Stimulated activated naive CD8-positive, alpha-beta T cell treated with anti-CD3 and anti-CD28 coated beads, Interleukin-15, amount 100 ng/mL, for 72 hours (primary cell): ENCODE results near the gene BCL2L11.

ENCODE experiments used
- ATAC-seq: fragments of 150-1000 bp; cut with Tn5 transposase; 2 replicates; pipeline ENCODE4 v1.10.0; 2021; ENCODE audit warnings: mild to moderate bottlenecking, moderate library complexity
- DNase-seq, 2 donors: peaks; one replicate each; pipeline ENCODE4 v3.0.0; 2021 to 2022
- H3K27ac Mint-ChIP-seq, 2 donors: one replicate each; pipeline ENCODE4 v1.8.0; 2022; ENCODE audit warnings: mild to moderate bottlenecking in 2 of 2, mixed read lengths in 2 of 2, moderate library complexity in 2 of 2
- H3K27me3 Mint-ChIP-seq: one replicate; pipeline ENCODE4 v1.8.0; 2022; ENCODE audit warnings: mixed read lengths
- H3K4me1 Mint-ChIP-seq: one replicate; pipeline ENCODE4 v1.8.0; 2022; ENCODE audit warnings: mild to moderate bottlenecking, mixed read lengths
- H3K4me3 Mint-ChIP-seq, 2 donors: one replicate each; pipeline ENCODE4 v1.8.0; 2022; ENCODE audit warnings: mild to moderate bottlenecking in 2 of 2, mixed read lengths in 2 of 2, moderate library complexity in 1 of 2
- H3K9me3 Mint-ChIP-seq, 2 donors: one replicate each; pipeline ENCODE4 v1.8.0; 2022; ENCODE audit warnings: mixed read lengths in 2 of 2

Gene BCL2L11

GRCh38 chr2:111167076-111167862 lies 46.6 kb downstream of the BCL2L11 start:
- Mint-ChIP-seq H3K27me3 (peaks cover 34% of the 10 kb centered on the region), H3K9me3 (no peaks in the 10 kb centered on the region), H3K4me3 (no peak overlapping the region), H3K4me1 (peaks cover 45% of the 10 kb centered on the region), H3K27ac (no peak overlapping the region)
- no peak for ATAC-seq
- no peak for DNase-seq

- H3K27ac Mint-ChIP-seq: no peak overlapping the region
- peaks cover 34% of the 10 kb centered on the region for H3K27me3 Mint-ChIP-seq
- no peak for DNase-seq
- peaks cover 39% of the 10 kb centered on the region for H3K4me1 Mint-ChIP-seq
- ATAC-seq: no peak
- H3K9me3 Mint-ChIP-seq: no peaks in the 10 kb centered on the region
- peak overlapping the region in 1 of 2 donors; percentile 31 for H3K4me3 Mint-ChIP-seq
These were observed 47.1 kb downstream of the BCL2L11 start for GRCh38 chr2:111167863-111168162.

DNA sequence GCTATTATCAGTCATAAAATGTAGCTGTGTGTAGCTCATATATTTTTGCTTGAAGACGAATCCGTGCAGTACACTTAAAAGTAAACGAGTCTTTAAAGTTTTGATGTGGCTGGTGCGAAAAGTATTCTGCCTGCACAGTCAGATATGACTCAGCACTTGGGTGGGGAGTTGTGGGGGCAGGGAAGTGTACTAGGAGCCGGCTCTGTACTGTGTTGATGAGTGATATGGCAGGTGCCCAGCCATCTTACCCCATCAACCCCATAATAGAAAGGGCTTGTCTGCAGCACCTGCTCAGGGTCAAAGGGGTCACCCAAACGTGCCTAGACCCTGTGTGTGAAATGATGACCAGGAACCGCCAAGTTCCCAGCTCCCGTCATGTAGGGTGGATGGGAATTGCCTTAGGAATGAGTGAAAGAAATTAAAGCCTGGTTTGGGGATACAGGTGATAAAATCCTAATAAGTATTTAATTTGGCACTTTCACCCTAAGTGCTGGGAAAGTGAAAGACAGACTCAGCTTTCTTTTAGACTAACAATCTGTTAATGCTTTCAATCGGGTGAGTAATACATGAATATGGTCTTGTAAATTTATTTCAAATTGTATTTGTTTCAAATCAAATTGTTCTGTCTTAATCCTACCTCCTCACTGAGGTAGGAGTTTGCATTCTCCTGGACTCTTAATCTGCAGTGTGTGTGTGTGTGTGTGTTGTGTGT lies 48.0 kb downstream of the BCL2L11 start:
- Mint-ChIP-seq H3K27me3 (peaks cover 34% of the 10 kb centered on the region), H3K4me1 (peaks cover 32% of the 10 kb centered on the region), H3K27ac (no peak overlapping the region), H3K4me3 (no peak overlapping the region), H3K9me3 (no peaks in the 10 kb centered on the region)
- DNase-seq (peak; percentile 57 to 75), ATAC-seq (peak; percentile 96)

DNA sequence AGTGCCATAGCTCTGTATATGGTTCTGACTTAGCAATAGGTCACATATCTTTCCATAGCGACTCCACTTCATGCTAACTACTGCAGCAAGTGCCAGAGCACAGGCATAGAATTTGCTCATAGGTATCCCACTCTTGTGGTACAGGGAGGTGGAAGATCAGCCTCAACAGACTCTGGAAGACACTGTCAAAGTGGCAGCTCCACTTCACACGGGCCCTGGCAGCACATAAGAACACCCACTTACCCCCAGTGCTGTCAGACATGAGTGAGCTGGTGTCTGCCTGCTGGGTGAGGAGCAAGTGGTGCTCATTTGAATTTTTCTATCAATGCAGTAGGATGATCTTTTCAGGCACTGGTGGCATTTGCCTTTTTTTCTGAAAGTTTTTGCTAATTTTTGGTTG lies 48.6 kb downstream of the BCL2L11 start:
- peaks cover 36% of the 10 kb centered on the region for H3K27me3 Mint-ChIP-seq
- DNase-seq (no peak), ATAC-seq (no peak)
- H3K4me3 Mint-ChIP-seq: no peak overlapping the region
- H3K9me3 Mint-ChIP-seq: no peaks in the 10 kb centered on the region
- H3K27ac Mint-ChIP-seq: no peak overlapping the region
- H3K4me1 Mint-ChIP-seq: peaks cover 32% of the 10 kb centered on the region

DNA sequence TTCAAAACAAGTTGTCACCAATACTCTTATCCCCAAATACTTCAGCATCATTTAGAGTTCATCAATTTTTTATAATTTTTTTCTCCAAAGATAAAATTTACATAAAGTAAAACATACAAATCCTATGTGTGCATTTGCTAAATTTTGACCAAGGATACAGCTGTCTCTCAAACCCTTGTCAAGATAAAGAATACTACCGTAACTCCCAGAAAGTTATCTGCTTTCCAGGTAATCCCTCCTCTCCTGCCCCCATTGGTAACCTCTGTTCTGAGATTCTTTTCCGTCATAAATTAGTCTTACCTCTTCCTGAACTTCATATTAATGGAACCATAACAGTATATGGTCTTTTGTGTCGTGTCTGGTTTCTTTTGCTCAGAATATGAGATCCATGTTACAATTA lies 49.2 kb downstream of the BCL2L11 start:
- Mint-ChIP-seq H3K4me1 (peaks cover 32% of the 10 kb centered on the region), H3K4me3 (no peak overlapping the region), H3K27me3 (peaks cover 43% of the 10 kb centered on the region), H3K27ac (no peak overlapping the region), H3K9me3 (no peaks in the 10 kb centered on the region)
- no peak for DNase-seq
- ATAC-seq: no peak

GRCh38 chr2:111171337-111171930 lies 50.7 kb downstream of the BCL2L11 start:
- DNase-seq: no peak
- Mint-ChIP-seq H3K27ac (peak overlapping the region in 1 of 2 donors; percentile 36), H3K9me3 (no peaks in the 10 kb centered on the region), H3K4me1 (peaks cover 32% of the 10 kb centered on the region), H3K27me3 (peaks cover 58% of the 10 kb centered on the region), H3K4me3 (no peak overlapping the region)
- ATAC-seq: no peak

DNA sequence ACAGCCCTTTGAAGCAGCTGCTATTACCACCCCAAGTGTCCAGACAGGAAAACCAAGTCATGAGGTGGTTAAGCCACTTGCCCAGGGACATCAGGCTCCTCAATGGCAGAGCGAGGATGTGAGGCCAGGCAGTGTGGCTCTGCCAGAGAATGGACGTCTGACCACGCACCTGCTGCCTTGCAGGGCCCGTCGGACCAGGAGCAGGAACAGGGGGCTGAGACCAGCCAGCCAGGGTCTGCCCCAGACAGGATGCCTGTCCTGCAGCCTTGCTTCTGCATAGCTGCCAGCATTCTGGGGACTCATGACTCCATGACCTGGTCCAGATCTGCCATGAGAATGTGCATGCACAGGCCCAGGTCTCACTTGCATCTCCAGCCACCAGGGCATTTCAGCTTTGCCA lies 52.0 kb downstream of the BCL2L11 start:
- Mint-ChIP-seq H3K4me1 (peaks cover 25% of the 10 kb centered on the region), H3K27me3 (peaks cover 66% of the 10 kb centered on the region), H3K4me3 (no peak overlapping the region), H3K9me3 (no peaks in the 10 kb centered on the region), H3K27ac (no peak overlapping the region)
- DNase-seq (no peak), ATAC-seq (no peak)

- H3K9me3 Mint-ChIP-seq: no peaks in the 10 kb centered on the region
- no peak for DNase-seq
- H3K27ac Mint-ChIP-seq: peak overlapping the region in 1 of 2 donors; percentile 4
- peaks cover 72% of the 10 kb centered on the region for H3K27me3 Mint-ChIP-seq
- peaks cover 19% of the 10 kb centered on the region for H3K4me1 Mint-ChIP-seq
- no peak overlapping the region for H3K4me3 Mint-ChIP-seq
- no peak for ATAC-seq
These were observed 52.6 kb downstream of the BCL2L11 start for GRCh38 chr2:111173338-111173737.

DNA sequence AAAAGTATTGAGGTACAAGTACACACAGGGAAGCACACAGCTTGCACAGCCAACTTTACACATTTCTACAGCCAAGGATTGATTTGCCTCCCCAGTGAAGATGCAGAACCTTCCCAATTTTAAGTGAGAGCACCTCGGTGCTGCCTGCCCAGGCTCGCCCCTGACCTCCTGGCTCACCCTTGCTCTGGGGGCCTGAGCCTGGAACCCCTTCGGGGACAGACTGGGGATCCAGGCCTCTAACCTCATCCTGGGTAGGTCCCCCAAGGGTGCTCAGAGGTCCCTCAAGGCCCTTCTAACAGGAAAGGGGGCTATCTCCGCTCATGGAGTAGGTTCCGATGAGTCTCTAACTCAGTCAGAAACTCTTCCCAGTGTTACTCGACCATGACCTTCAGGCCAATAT lies 53.1 kb downstream of the BCL2L11 start:
- H3K4me3 Mint-ChIP-seq: no peak overlapping the region
- no peak for ATAC-seq
- no peaks in the 10 kb centered on the region for H3K9me3 Mint-ChIP-seq
- peaks cover 13% of the 10 kb centered on the region for H3K4me1 Mint-ChIP-seq
- no peak overlapping the region for H3K27ac Mint-ChIP-seq
- no peak for DNase-seq
- H3K27me3 Mint-ChIP-seq: peaks cover 70% of the 10 kb centered on the region

GRCh38 chr2:111175615-111176014 lies 54.9 kb downstream of the BCL2L11 start:
- Mint-ChIP-seq H3K9me3 (no peaks in the 10 kb centered on the region), H3K4me1 (peaks cover 7% of the 10 kb centered on the region), H3K27ac (no peak overlapping the region), H3K4me3 (no peak overlapping the region), H3K27me3 (peaks cover 54% of the 10 kb centered on the region)
- no peak for DNase-seq
- ATAC-seq: no peak

DNA sequence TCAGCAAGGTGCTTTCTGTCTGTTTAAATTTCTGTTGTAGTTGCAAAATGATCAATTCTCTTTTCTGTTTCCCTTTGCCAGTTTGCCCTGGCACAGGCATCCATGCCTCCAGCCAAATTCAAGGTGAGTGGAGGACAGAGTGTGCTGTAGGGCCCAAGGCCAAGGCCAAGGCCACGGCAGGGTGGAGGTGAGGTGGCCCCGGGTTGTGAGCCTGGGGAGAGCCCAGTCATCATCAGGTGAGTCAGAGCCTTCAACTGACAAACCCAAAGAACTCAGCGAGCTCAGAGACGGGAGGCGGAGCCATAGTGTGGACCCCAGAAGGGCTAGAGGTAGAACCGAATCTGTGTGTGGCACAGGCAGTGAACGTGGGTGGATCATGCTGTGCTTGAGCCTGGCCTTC lies 55.7 kb downstream of the BCL2L11 start:
- no peak for DNase-seq

GRCh38 chr2:111176867-111177266 lies 56.2 kb downstream of the BCL2L11 start:
- Mint-ChIP-seq H3K27me3 (peaks cover 42% of the 10 kb centered on the region), H3K27ac (no peak overlapping the region), H3K9me3 (no peaks in the 10 kb centered on the region), H3K4me1 (no peaks in the 10 kb centered on the region), H3K4me3 (no peak overlapping the region)
- DNase-seq (no peak), ATAC-seq (no peak)

More for the DNA sequence above, 55.7 kb downstream of the BCL2L11 start:
- H3K9me3 Mint-ChIP-seq: no peaks in the 10 kb centered on the region
- no peak overlapping the region for H3K27ac Mint-ChIP-seq
- peaks cover 47% of the 10 kb centered on the region for H3K27me3 Mint-ChIP-seq
- peaks cover 4% of the 10 kb centered on the region for H3K4me1 Mint-ChIP-seq
- ATAC-seq: no peak
- H3K4me3 Mint-ChIP-seq: no peak overlapping the region

GRCh38 chr2:111178296-111178695 lies 57.6 kb downstream of the BCL2L11 start:
- Mint-ChIP-seq H3K27ac (no peak overlapping the region), H3K27me3 (peaks cover 41% of the 10 kb centered on the region)

DNA sequence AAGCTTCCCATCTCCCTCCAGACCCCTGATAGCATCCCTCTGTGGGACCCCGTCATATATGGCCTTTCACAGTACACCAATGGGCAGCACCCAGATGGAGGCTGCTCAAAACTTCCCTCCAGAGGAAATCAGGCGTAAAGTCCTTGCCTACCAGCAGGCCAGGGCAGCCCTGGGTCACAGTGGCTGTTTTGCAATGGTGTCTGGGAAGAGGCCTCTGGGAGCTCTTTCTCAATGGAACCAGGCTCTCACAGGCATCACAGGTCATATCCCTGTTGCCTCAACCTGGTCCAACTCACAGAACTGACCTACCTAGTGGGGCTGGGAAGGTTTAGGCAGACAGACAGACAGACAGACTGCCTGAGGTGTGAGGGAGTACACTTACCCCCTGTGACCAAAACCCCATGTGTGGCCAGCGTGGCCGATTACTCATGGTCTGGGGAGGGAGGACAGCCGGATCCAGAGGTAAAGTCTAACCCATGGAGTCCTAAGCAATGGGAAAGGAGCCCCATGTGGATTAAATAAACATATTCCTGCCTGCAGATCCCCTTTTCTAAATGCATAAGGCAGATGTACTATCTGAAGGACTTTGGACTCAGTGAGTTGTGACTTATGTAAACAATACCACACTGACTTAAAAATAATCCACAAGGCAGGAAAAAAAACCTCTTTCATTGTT lies 58.2 kb downstream of the BCL2L11 start:
- ATAC-seq (no peak), DNase-seq (no peak)
- Mint-ChIP-seq H3K4me1 (no peaks in the 10 kb centered on the region), H3K9me3 (no peaks in the 10 kb centered on the region), H3K27ac (no peak overlapping the region), H3K4me3 (no peak overlapping the region), H3K27me3 (peaks cover 41% of the 10 kb centered on the region)

More at GRCh38 chr2:111178296-111178695, 57.6 kb downstream of the BCL2L11 start:
- DNase-seq (no peak), ATAC-seq (no peak)
- H3K4me3 Mint-ChIP-seq: no peak overlapping the region
- H3K4me1 Mint-ChIP-seq: no peaks in the 10 kb centered on the region
- H3K9me3 Mint-ChIP-seq: no peaks in the 10 kb centered on the region

- H3K27me3 Mint-ChIP-seq: peaks cover 17% of the 10 kb centered on the region
- H3K4me3 Mint-ChIP-seq: no peak overlapping the region
- ATAC-seq (no peak), DNase-seq (no peak)
- no peak overlapping the region for H3K27ac Mint-ChIP-seq
- no peaks in the 10 kb centered on the region for H3K9me3 Mint-ChIP-seq
- no peaks in the 10 kb centered on the region for H3K4me1 Mint-ChIP-seq
These were observed 61.4 kb downstream of the BCL2L11 start for GRCh38 chr2:111182121-111182520.

GRCh38 chr2:111182740-111183139 lies 62.0 kb downstream of the BCL2L11 start:
- ATAC-seq (no peak), DNase-seq (no peak)
- H3K4me1 Mint-ChIP-seq: no peaks in the 10 kb centered on the region
- no peaks in the 10 kb centered on the region for H3K9me3 Mint-ChIP-seq
- peaks cover 16% of the 10 kb centered on the region for H3K27me3 Mint-ChIP-seq
- no peak overlapping the region for H3K4me3 Mint-ChIP-seq
- no peak overlapping the region for H3K27ac Mint-ChIP-seq
